ENCODE measurements around the gene DSCAML1.

- no peak for TF ChIP-seq EZH2phosphoT487 (IDR thresholded peaks at IDR 0.05; ENCODE audit: insufficient read depth, low read depth)
- TF ChIP-seq EZH2 (IDR thresholded peaks at IDR 0.05; ENCODE audit: insufficient read depth, poor library complexity, severe bottlenecking): no peak
Measured at GRCh38 chr11:117792992-117793391, 4.0 kb downstream of the DSCAML1 start.
